Stomach (tissue), 4 donors: Measurements from ENCODE around the gene BBS9.

Experiments
- CTCF ChIP-seq, 7 experiments: fragments of 450-650 bp in 4 of 7; fragments of 200-600 bp in 3 of 7; sonication (generic) in 3 of 7; IDR thresholded peaks; one replicate each; pipeline ENCODE4 v1.5.1; 2016 to 2019; ENCODE audit warnings: antibody characterized with exemption in 7 of 7, control low read depth in 2 of 7, mild to moderate bottlenecking in 1 of 7
- POLR2AphosphoS5 ChIP-seq, 3 donors: sonication (generic); formaldehyde crosslinking; IDR thresholded peaks; one replicate each; pipeline ENCODE4 v1.6.1; 2016; ENCODE audit warnings: antibody characterized with exemption in 3 of 3

GRCh38 chr7:33201821-33202220, 72.5 kb downstream of the BBS9 start:
- no peak for TF ChIP-seq CTCF (IDR thresholded peaks at IDR 0.05)
- no peak for TF ChIP-seq POLR2AphosphoS5 (IDR thresholded peaks at IDR 0.05)
